ENCODE data around the gene IGFBP7.

Gene IGFBP7

DNA sequence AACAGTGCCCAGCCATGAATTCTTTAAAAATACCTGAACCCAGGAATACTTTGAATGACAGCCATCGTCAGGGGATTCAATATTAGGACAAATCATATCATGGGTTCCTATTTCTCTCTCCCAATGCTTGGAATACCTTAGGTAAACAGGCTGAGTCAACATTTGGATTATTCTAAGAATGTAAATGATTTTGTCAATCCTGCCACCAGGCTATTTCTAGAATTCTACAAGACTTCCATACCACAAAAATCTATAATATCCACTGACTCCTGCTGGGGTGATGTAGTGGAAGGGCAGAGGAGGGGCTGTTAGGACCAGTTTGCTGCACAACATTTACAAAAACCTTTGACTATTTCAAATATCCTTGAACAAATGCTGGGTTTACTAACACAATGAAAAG is 65.2 kb downstream of the IGFBP7 start:
- Histone ChIP-seq H3K4me1 (ENCODE audit: low read depth, poor library complexity, severe bottlenecking) (no peaks in the 10 kb centered on the region), H3K79me2 (ENCODE audit: insufficient read depth, low read depth) (no peaks in the 10 kb centered on the region), H4K20me1 (ENCODE audit: insufficient read depth) (no peaks in the 10 kb centered on the region), H3K27ac (no peak overlapping the region), H2AFZ (ENCODE audit: low read depth) (no peak overlapping the region), H3K27me3 (ENCODE audit: insufficient read depth, low read depth) (no peaks in the 10 kb centered on the region), H3K9ac (no peak overlapping the region), H3K36me3 (ENCODE audit: insufficient read depth) (no peaks in the 10 kb centered on the region), H3K4me3 (IDR thresholded peaks at IDR 0.05; ENCODE audit: insufficient read depth, low read depth, low read length) (no peak overlapping the region), H3K4me2 (no peak overlapping the region)
- TF ChIP-seq, protein P1, sequence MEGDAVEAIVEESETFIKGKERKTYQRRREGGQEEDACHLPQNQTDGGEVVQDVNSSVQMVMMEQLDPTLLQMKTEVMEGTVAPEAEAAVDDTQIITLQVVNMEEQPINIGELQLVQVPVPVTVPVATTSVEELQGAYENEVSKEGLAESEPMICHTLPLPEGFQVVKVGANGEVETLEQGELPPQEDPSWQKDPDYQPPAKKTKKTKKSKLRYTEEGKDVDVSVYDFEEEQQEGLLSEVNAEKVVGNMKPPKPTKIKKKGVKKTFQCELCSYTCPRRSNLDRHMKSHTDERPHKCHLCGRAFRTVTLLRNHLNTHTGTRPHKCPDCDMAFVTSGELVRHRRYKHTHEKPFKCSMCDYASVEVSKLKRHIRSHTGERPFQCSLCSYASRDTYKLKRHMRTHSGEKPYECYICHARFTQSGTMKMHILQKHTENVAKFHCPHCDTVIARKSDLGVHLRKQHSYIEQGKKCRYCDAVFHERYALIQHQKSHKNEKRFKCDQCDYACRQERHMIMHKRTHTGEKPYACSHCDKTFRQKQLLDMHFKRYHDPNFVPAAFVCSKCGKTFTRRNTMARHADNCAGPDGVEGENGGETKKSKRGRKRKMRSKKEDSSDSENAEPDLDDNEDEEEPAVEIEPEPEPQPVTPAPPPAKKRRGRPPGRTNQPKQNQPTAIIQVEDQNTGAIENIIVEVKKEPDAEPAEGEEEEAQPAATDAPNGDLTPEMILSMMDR (conservative IDR thresholded peaks at IDR 0.05; ENCODE audit: low read depth, low read length) = no peak

DNA sequence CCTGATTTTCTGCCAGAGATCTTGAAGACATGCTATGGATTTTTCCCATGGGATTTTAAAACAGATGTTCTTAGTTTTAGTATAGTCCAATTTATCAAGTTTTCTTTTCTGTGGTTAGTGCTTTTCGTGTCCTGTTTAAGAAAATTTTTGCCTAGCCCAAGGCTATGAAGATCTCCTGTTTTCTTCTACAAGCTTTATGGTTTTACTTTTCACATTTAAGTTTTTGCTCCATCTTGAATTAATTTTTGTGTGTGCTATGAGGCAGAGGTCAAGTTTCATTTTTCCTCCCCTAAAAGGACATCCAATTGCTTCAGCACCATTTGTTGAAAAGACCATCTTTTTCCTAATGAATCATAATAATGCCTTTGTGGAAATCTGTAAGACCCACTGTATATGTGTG is 65.9 kb downstream of the IGFBP7 start:
- H3K36me3 ChIP-seq (ENCODE audit: insufficient read depth) = no peaks in the 10 kb centered on the region
- no peaks in the 10 kb centered on the region for H3K27me3 ChIP-seq (ENCODE audit: insufficient read depth, low read depth)
- no peaks in the 10 kb centered on the region for H3K79me2 ChIP-seq (ENCODE audit: insufficient read depth, low read depth)
- H3K27ac ChIP-seq = no peak overlapping the region
- no peak overlapping the region for H2AFZ ChIP-seq (ENCODE audit: low read depth)
- H4K20me1 ChIP-seq (ENCODE audit: insufficient read depth) = no peaks in the 10 kb centered on the region
- TF ChIP-seq, protein P1 (conservative IDR thresholded peaks at IDR 0.05; ENCODE audit: low read depth, low read length) = no peak
- H3K4me2 ChIP-seq = no peak overlapping the region
- no peaks in the 10 kb centered on the region for H3K4me1 ChIP-seq (ENCODE audit: low read depth, poor library complexity, severe bottlenecking)
- no peak overlapping the region for H3K9ac ChIP-seq
- H3K4me3 ChIP-seq (IDR thresholded peaks at IDR 0.05; ENCODE audit: insufficient read depth, low read depth, low read length) = no peak overlapping the region

DNA sequence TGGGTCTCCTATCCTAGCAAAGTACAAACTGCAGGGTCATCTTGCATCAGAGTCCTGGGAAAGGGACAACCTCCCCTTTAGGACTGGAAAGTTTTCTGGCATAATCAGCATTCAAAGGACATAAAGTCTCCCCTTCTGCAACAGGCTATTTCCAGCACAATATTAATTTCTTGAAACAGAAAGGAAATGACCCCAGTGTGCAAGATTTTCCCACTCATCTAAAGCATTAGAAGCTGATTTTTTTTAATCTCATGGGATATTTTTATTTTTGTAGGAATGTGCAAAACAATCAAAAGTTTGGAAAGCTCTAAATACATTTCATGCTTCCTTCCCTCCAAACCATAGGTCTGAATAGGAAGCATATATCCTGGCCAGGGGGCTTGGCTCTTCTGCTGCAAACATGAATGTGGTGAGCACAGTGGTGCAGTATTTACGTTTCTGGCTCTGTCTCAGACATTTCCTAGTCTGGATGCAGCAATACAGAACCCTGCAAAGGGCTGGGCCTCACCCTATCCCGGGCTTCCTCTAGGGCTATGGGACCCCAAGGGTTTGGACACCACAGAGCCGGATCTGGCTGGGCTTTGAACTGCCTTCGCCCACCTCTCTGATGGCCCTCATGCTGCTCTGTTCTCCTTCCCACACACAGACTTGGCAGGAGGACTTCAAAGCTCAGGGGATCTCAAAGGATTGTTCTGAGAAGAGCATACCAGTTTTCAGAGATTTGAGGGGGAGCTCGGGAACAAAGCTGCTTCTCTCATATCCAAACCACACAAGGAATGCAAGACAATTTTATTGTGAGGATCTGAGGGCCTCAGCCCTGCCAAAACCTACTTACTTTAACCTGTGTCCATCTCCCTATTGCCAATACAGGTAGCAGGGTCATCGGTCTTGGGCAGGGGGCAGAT is 66.6 kb downstream of the IGFBP7 start:
- no peak overlapping the region for H2AFZ ChIP-seq (ENCODE audit: low read depth)
- no peak overlapping the region for H3K27ac ChIP-seq
- H3K4me1 ChIP-seq (ENCODE audit: low read depth, poor library complexity, severe bottlenecking) = no peaks in the 10 kb centered on the region
- H3K36me3 ChIP-seq (ENCODE audit: insufficient read depth) = no peaks in the 10 kb centered on the region
- H3K27me3 ChIP-seq (ENCODE audit: insufficient read depth, low read depth) = no peaks in the 10 kb centered on the region
- no peak overlapping the region for H3K4me2 ChIP-seq
- H4K20me1 ChIP-seq (ENCODE audit: insufficient read depth) = no peaks in the 10 kb centered on the region
- H3K4me3 ChIP-seq (IDR thresholded peaks at IDR 0.05; ENCODE audit: insufficient read depth, low read depth, low read length) = no peak overlapping the region
- TF ChIP-seq, protein P1 (conservative IDR thresholded peaks at IDR 0.05; ENCODE audit: low read depth, low read length) = no peak
- no peaks in the 10 kb centered on the region for H3K79me2 ChIP-seq (ENCODE audit: insufficient read depth, low read depth)
- no peak overlapping the region for H3K9ac ChIP-seq

DNA sequence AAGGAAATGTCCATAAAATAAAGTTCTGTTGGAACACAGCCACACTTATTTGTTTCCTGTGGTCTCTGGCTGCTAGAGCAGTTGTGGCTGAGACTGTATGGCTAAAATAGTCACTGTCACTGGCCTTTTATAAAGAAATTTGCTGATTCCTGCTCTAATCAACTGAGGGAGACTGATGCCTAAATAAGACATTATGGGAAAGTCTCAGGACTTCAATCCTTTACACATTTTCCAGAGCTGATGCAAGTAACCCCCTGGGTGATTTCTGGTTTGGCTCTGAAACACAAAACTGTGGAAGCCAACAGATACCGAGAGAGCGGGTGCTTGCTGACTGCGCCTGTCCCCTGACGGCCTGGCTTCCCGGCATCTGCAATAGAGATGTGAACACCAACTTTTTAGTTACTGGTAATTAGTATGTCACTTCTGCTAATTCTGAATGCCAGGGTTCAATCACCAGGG is 67.4 kb downstream of the IGFBP7 start:
- no peaks in the 10 kb centered on the region for H3K4me1 ChIP-seq (ENCODE audit: low read depth, poor library complexity, severe bottlenecking)

More for the DNA sequence above, 67.4 kb downstream of the IGFBP7 start:
- H3K27me3 ChIP-seq (ENCODE audit: insufficient read depth, low read depth) = no peaks in the 10 kb centered on the region
- no peaks in the 10 kb centered on the region for H3K36me3 ChIP-seq (ENCODE audit: insufficient read depth)
- no peak overlapping the region for H3K9ac ChIP-seq
- H4K20me1 ChIP-seq (ENCODE audit: insufficient read depth) = no peaks in the 10 kb centered on the region
- no peak overlapping the region for H3K27ac ChIP-seq
- no peak overlapping the region for H3K4me2 ChIP-seq
- no peak overlapping the region for H2AFZ ChIP-seq (ENCODE audit: low read depth)
- TF ChIP-seq, protein P1 (conservative IDR thresholded peaks at IDR 0.05; ENCODE audit: low read depth, low read length) = no peak
- no peaks in the 10 kb centered on the region for H3K79me2 ChIP-seq (ENCODE audit: insufficient read depth, low read depth)
- no peak overlapping the region for H3K4me3 ChIP-seq (IDR thresholded peaks at IDR 0.05; ENCODE audit: insufficient read depth, low read depth, low read length)
